ENCODE data around the gene NSRP1.
"Not testable (repeated sequence)": the region's sequence is repeated elsewhere in the genome, so short reads cannot be mapped to it uniquely, and the experiment has no call there.

NSRP1 gene, protein sequence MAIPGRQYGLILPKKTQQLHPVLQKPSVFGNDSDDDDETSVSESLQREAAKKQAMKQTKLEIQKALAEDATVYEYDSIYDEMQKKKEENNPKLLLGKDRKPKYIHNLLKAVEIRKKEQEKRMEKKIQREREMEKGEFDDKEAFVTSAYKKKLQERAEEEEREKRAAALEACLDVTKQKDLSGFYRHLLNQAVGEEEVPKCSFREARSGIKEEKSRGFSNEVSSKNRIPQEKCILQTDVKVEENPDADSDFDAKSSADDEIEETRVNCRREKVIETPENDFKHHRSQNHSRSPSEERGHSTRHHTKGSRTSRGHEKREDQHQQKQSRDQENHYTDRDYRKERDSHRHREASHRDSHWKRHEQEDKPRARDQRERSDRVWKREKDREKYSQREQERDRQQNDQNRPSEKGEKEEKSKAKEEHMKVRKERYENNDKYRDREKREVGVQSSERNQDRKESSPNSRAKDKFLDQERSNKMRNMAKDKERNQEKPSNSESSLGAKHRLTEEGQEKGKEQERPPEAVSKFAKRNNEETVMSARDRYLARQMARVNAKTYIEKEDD

DNA sequence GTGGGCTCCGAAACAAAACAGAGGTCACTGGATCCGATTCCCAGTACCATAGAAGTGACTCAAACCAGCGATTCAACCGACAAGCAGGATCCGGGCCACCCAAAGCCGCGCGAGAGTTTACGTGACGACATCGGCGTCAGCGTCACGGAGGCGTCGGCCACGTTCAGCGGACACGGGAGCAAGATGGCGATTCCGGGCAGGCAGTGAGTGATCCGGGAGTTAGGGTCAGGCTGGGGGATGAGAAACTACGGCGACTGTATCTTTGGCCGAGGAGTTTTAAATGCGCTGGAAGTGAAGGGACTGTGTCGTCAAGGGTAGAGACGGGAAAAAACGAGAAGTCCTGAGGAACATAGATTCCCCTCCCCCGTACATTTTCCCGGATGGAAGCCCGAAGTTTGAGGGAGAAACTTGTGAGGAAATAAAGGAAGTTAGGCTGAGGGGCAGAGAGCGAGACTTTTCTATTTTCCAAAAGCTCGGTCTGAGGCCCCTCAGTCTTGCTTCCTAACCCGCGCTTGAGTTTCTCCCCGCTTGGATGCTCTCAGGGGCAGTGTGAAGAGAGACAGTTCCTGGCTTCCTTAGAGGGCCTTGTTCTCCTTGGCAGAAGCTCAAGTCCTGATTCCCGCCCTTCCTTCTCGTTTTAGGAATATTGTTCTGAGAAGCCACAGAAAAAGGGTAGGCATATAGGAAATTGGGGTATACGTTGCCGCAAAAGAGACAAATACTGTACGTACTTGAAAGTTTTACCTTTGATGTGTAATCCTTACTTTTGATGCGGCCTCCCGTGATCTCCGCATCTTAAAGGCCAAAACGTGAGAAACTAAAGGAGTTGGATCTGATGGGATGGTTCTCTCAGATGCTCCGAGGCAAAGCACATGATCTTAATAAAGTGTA, at the start of gene NSRP1:
NSRP1 (plus strand) TSS at position 156 of the 891 bp plus-strand sequence; CDS start at position 184, 28 bp downstream.
- peak; percentile 84 to 86 for DNase-seq (ENCODE audit: low read depth in 2 of 2)

DNA sequence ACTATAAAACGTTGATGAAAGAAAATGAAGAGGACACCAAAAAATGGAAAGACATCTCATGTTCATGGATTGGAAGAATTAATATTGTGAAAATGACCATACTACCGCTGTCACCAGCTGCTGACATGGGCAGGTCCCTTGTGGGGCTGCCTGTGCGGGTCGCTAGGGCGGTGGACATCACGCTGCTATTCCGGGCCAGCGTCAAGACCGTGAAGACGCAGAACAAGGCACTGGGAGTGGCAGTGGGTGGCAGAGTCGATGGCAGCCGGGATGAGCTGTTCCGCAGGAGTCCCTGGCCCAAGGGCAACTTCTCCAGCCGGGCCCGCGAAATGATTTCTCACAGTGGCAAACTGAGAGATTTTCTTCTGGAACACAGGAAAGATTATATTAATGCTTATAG, 48.2 kb upstream of the NSRP1 start:
- no peak for DNase-seq (ENCODE audit: low read depth in 2 of 2)

DNA sequence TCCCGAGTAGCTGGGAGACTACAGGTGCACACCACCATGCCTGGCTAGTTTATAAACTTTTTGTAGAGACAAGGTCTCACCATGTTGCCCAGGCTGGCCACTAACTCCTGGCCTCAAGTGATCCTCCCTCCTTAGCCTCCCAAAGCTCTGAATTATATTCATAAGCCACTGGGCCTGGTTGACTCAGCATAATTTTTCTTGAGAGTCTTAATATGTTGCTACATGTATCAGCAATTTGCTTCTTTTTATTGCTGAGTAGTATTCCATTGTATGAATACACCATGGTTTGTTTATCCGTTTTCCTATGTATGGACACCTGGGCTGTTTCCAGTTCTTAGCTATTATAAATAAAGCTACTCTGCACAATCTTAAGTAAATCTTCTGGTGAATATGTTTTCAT, 42.4 kb upstream of the NSRP1 start:
- DNase-seq (ENCODE audit: low read depth in 2 of 2) = no peak

DNA sequence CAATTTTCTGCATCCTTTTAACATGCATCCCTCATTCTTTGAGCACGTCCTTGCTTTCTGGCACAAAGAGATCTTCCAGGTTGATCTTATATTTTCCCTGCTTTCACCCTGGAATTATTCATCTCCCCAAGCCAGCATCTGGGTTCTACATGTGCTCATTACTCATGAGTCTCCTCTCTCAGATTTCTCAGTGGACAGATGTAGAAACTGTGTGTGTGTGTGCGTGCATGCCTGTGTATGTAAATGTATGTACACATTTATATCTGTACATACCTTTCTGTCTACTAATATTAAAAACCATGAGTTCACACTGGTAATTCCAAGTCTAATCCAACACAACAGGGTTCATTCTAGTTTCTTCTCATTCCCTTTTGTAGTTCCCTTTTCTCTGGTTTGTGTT, 41.9 kb upstream of the NSRP1 start:
- peak in 1 of 2 experiments; percentile 5 for DNase-seq (ENCODE audit: low read depth in 2 of 2)

DNA sequence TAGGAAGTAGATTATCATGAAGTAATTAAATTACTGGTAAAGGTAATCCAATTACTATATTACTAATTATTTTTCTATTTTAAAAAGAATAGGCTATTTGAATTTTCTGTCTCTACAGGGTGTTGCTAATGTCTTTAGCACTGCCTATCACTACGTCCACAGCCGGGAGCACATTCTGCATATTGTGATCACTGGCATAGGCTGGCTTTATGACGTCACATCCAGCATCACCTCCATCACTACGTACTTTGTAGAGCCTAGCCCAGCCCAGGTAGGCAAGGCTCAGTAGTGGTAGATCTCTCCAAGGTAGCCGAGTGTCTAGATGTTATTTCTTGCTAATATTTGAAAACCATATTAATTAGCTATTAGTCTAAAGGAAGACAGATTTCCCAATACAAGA, 33.8 kb upstream of the NSRP1 start:
- no peak for DNase-seq (ENCODE audit: low read depth in 2 of 2)

DNA sequence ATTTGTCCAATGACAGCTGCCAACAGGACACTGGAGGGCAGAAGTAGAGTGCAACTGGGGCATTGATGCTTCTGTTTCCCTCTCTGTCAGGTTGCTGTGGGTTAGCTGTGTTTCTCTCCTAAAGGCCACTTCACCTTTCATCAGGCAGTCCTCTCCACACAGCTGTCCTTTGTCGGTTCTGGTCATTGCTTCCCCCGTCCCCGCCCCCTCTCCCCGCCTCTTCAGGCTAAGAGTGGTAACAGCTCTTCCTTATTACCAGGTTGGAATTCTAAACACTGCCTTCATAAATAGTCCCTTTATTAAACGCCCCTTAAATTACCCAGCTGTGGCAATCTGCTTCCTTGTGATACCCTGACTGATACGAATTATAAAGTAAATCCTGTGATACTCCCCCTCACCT, 31.8 kb upstream of the NSRP1 start:
- no peak for DNase-seq (ENCODE audit: low read depth in 2 of 2)

DNA sequence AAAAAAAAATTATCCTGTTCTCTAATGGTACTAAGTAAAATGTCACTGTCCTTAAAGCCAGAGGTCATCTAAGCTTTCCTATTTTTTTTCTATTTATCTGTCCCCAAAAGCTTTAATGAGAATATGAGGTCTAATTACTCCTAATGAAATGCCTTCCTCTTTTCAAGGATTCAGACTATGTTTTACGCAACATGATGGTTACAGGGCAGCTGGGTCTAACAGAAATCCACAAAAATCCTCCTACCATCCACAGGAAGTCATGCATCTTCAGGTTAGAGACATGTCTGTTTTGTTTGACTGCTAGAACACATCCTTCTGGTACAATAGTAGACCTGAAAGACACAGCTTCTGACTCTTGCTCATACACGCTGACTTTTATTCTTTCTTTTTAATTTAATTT, 29.7 kb upstream of the NSRP1 start:
- no peak for DNase-seq (ENCODE audit: low read depth in 2 of 2)

DNA sequence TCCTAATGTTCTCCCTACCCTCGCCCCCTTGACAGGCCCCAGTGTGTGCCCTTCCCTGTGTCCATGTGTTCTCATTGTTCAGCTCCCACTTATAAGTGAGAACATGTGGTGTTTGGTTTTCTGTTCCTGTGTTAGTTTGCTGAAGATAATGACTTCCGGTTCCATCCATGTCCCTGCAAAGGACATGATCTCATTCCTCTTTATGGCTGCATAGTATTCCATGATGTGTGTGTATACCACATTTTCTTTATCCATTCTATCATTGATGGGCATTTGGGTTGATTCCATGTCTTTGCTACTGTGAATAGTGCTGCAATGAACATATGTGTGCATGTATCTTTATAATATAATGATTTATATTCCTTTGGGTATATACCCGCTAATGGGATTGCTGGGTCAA, 29.2 kb upstream of the NSRP1 start:
- DNase-seq (ENCODE audit: low read depth in 2 of 2) = not testable (repeated sequence)

DNA sequence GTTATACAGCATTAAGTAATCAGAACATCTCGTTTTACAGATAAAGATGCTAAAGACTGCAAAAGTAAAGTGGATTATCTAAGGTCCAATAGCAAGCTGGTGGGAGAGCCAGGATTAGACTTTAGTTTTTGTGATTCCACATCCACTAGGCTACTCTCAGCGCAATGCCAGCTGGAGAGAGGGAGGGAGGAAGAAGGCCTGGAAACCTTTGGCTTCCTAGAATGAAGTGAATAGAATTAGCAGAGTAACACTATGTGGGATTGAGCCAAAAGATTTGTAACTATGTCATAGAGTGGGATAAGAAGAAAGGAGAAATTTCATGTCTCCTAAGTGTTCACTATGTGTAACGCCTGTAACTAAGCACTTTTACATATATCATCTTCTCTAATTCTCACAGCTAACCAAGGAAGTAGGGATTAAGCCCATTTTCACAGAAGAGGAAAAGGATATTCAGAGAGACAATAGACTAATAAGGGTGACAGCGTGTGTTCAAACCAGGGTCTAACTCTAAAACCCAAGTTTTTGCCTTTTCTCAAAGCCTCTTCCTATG, 25.4 kb upstream of the NSRP1 start:
- DNase-seq (ENCODE audit: low read depth in 2 of 2) = no peak

DNA sequence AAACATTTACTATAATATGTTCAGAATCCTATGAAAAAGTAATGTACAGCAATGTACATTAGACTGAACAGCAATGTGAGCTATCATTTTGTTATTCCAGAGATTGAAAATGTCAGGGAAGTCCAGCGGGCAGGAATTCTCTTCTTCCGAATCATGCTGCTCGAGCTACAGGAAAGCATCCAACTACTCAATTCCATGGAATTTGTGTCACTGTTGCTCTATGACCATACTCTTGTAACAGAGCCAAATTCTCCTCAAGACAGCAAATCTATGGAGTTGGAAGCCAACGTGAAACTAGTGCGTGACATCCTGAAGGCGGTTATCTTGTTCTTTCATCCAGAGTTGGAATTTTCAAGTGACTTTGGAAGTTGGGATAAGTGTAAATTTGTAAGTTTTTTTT, 24.8 kb upstream of the NSRP1 start:
- peak; percentile 76 to 77 for DNase-seq (ENCODE audit: low read depth in 2 of 2)

DNA sequence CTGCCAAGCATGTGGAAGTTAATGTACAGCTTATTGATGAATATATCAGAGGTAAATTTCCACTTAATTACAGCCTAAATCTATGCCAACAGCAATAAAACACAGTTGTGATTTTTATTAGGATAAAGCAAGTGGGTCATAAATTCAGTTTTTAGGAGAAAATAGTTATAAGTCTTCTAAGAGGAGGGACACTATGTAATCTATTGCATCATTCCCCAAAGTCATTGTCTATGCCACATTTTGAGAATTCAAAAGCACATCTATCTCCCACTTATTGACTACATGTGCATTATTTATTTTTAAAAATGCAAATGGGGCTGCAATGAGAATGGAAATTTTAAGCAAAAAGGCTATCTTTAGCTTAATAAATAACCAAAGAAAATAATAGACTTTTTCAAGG, 23.7 kb upstream of the NSRP1 start:
- DNase-seq (ENCODE audit: low read depth in 2 of 2) = no peak

DNA sequence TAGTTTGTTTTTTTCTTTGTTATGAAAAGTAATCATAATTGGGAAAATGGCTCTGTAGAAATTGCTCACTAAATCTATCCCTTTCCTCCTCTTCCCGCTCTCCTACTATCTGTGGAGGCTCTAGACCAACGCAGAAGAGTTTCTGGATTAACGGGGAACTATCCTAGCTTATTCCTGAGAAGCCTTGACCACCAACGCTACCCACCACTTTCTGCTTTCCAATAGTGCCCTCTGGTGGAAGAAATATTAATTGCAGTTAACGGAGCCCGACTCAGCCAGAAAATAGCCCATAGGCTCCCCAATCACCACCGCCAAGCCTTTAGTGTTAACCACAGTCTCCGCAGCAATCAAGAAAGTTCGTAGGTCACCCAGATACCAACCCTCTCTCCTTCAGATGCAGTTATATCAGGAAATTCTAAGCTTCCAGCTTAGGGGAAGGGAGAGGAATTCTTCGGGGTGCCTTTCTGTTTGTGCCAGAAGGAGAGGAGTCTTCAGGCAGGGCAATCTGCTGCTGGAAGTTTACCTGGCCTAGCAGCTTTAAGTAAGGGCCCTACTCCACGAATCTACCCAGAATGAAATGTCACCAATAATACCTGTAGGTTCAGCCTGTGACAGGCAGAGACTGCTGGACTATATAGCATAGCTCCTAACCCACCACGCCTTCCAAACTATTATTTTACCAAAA, 23.0 kb upstream of the NSRP1 start:
- peak in 1 of 2 experiments; percentile 22 for DNase-seq (ENCODE audit: low read depth in 2 of 2)

DNA sequence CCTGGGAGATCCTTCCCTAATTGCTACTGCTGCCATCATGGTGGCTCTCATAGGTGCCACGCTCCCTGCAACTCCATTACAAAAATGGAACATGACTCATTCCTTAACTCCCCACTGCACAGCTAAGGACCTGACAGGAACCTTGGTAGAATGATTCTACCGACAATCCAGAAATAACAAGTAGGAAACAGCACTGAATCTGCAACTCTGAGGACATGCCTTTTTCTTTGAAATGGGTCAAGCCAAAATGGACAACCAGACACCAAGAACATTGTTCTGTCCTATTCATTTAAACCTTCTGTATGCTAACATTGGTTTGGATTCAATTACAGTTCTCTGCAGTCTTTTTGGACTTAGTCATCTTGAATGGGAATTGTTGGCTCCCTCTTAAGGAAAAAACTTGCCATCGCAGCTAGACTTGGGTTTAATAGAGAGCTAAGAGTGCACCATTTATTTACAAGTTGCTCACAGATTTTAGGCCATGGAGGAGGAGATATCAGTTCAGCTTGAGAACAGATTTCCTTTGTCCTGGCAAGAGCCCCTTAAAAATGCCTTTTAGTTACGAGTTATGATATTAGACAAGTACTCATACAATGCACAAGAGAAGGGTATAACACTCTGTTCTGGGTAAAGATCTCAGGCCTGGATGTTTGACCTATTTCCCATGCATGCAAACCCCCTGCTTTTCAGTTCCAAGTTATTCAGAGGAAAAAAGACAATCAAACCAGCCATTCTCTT, 20.9 kb upstream of the NSRP1 start:
- DNase-seq (ENCODE audit: low read depth in 2 of 2) = peak in 1 of 2 experiments; percentile 52

DNA sequence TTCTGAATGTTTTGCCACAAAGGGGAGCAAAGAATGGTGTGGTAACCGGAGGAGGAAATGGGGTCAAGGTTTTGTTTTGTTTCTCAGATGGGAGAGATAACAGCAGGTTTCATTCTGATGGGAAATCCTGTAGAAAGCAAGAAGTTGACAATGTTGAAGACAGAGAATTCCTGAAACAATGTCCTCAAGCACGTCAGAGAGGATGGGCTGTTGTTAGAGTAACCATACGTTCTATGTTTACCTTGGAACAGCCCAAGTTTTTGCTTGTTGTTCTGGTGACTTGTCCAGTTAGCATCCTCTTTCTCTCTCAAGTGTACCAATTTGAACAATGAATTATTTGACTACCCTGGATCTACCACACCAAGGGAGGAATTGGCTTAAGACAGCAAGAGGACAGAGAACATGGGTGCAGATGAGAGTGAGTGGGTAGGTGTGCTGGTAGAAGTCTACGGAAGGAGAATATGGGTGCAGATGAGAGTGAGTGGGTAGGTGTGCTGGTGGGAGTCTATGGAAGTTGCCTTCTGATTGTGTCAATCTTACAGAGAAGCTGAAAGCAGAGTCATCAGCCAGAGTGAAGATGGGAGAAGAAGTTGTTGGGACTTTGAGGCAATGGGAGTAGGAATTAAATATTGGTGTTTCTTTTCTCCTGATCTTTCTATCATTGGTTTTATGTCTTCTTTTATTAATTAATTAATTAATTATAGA, 14.8 kb upstream of the NSRP1 start:
- no peak for DNase-seq (ENCODE audit: low read depth in 2 of 2)

DNA sequence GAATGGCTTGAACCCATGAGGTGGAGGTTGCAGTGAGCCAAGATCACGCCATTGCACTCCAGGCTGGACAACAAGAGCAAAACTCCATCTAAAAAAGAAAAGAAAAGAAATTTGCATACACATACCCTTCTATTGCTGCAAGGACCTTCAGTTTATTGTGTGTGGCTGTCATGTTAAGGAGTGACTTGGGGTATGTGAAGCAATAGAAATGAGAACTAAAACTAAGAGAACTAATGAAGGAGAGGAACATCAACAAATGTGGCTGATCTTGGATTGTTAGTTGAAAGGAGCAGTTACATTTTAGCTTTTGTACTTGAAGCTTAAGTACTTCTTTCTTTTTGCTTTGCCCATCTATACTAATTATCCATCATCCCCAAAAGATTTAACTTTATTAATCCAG, 12.7 kb upstream of the NSRP1 start:
- DNase-seq (ENCODE audit: low read depth in 2 of 2) = no peak

DNA sequence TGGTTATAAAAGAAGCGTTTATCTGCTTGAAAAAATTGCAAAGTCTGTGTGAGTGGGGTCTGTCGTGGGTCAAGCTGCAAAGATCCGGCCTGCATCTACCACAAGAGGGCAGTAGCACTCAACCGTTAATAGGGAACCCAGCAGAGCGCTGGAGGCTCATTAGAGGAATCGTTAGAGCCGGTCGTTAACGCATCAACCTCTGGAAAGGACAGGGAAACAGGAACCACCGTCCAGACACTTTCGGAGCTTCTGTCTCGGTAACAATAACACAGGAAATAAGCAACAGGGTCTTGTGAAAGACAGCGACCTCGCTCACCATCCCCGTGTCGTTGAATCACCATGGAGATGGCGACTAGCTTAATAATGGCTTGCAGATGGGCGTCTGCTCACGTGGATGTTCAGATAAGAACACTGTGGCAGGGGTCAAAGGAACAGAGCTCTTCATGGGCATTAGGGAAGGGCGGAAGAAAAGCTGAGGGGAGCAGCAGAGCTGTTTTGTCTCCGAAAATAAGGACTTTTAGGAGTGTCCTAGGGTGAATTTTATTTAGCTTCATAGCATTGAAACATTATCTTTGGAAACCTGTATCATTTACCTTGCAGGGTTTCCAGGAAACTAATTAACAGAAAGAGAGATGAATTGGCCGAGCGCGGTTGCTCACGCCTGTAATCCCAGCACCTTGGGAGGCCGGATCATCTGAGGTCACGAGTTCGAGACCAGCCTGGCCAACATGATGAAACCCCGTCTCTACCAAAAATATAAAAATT, 11.9 kb upstream of the NSRP1 start:
- peak in 1 of 2 experiments; percentile 44 for DNase-seq (ENCODE audit: low read depth in 2 of 2)

DNA sequence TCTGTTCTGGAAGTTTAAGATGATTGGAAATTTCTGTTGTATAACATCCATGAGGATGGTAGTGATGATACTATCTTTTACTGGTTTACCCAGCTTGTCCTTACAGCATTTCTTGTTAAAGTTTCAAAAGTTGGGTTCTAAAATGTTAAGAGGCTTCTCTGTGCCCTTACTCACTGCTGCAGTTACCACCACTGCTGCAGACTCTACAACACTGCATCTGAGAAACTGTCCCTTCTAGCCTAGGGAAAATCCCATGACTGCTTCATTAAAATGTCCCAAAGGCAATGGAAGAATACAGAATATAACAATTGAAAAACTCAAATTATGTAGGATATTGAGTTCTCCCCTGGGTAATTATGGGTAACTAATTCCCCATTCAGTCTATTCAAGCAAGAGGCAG, 3.8 kb upstream of the NSRP1 start:
- no peak for DNase-seq (ENCODE audit: low read depth in 2 of 2)

DNA sequence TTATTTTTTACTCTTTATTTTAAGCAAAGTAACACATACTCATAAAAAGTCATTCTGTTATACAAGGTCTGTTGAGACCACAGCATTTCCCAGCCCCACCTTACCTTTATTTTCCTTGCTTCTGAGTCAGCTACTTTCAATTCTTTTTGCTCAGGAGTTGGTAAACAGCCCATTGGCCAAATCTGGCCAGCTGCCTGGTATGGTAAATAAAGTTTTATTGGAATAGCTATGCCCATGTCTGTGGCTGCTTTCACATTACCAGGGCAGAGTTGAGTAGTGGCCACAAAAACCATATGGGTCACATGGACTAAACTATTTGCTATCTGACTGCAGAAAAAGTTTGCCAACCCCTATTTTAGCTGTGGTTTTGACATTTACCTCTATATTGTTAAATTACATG, 3.4 kb upstream of the NSRP1 start:
- no peak for DNase-seq (ENCODE audit: low read depth in 2 of 2)

DNA sequence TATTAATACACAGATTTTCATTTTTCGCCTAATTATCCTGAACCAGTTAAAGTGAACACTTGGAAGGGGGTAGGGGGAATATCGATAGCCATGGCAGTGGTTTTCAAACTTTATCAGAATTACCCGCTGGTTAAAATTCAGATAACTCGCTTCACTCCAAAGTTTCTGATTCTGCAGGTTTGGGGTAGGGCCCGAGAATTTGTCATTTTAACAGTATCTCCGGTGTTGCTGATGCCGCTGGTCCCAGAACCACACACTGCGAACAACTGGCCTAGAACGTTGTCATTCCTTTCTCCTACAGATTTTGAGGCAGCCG, 313 bp upstream of the NSRP1 start:
- DNase-seq (ENCODE audit: low read depth in 2 of 2) = no peak

DNA sequence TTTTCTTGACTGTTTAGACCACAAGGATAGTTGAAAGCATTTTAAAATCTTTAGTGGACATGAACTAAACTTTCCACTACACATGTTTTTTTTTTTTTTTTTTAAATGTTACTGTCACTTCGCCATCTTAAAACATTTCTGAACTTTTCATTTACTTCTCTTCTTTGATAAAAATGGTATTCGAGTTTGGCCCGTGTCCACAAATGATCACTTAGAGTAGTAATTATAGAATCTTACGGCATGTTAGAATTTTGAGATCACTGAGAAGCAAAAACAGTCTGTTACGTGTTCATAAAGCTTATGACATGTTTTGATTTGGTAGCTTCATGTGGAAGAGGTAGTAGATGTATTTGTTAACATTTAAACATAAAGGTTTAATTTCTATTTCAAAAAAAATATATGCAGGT, 1.1 kb downstream of the NSRP1 start:
- no peak for DNase-seq (ENCODE audit: low read depth in 2 of 2)
